ENCODE data around the gene NTN4. TPM values are rescaled to one million over a fixed set of nuclear protein-coding genes. Genes with fewer than 3 reads are reported as not detected.

NTN4 gene
- total RNA-seq, result 1.7 and 17.3 TPM in 2 replicates

GRCh38 chr12:95790033-95790916 lies at the start of gene NTN4:
Gene NTN4, minus strand, starts transcription at chr12:95790764. Its CDS starts 455 bp downstream, at chr12:95790309.

Other genes with a start within 250 kb of the NTN4 start
- 0.72 and 1.8 TPM in 2 replicates for gene USP44, start 239.3 kb downstream of the NTN4 start, total RNA-seq
- gene SNRPF, start 68.2 kb upstream of the NTN4 start, total RNA-seq, result 12.1 and 14.9 TPM in 2 replicates
- not detected in 2 replicates for gene CCDC38, start 151.8 kb upstream of the NTN4 start, total RNA-seq
- gene AMDHD1, start 152.6 kb upstream of the NTN4 start, total RNA-seq, result 0.08 and 0.13 TPM in 2 replicates
- 0.48 TPM in 1 of 2 replicates, not detected in the other for gene HAL, start 205.6 kb upstream of the NTN4 start, total RNA-seq
- 64.1 and 118 TPM in 2 replicates for gene LTA4H, start 244.8 kb upstream of the NTN4 start, total RNA-seq

All from epithelial cell of alveolus of lung (primary cell).